Renal pelvis (tissue), 4 donors: Measurements from ENCODE around the gene DCAF6. TPM values are rescaled to one million over a fixed set of nuclear protein-coding genes. Genes with fewer than 3 reads are reported as not detected.
"Not testable (repeated sequence)": the region's sequence is repeated elsewhere in the genome, so short reads cannot be mapped to it uniquely, and the experiment has no call there.

Experiments used
- DNase-seq: peaks from one replicate; pipeline ENCODE4 v3.0.0-alpha.2; 2013
- polyA plus RNA-seq, 3 donors: library from polyadenylated mRNA; unstranded; fragments of 120-200 nt; gene quantifications; one replicate each; pipeline ENCODE4 v1.2.1, GENCODE V29; 2013; ENCODE audit not compliant: insufficient read length in 3 of 3

Gene DCAF6
- polyA plus RNA-seq, 3 donors, result 80.1 to 84.9 (median 80.6) TPM

GRCh38 chr1:168008595-168008994 is 72.1 kb downstream of the DCAF6 start:
- no peak for DNase-seq

GRCh38 chr1:168009322-168009721 is 72.8 kb downstream of the DCAF6 start:
- no peak for DNase-seq

DNA sequence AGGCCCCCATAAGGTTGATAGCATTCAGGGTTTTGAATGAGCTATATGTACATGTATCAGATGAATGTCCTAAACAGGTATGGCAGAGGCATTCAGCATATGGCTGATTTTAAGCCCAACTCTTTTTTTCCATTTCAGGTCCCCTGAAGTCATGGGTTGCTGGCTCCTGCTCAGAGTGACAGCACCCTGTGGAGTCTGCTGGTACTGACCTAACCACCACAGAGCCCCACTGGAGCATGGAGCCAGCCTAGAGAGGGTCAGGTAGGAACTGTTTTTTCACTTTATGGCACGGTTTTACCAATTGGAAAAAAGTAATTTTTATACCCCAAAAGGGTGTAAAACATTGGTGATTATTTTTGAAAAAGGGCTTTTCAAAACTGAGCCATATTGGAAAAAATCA is 82.9 kb downstream of the DCAF6 start:
- no peak for DNase-seq

GRCh38 chr1:168031198-168031597 is 94.7 kb downstream of the DCAF6 start:
- DNase-seq, result no peak

GRCh38 chr1:168031627-168032026 is 95.1 kb downstream of the DCAF6 start:
- no peak for DNase-seq

DNA sequence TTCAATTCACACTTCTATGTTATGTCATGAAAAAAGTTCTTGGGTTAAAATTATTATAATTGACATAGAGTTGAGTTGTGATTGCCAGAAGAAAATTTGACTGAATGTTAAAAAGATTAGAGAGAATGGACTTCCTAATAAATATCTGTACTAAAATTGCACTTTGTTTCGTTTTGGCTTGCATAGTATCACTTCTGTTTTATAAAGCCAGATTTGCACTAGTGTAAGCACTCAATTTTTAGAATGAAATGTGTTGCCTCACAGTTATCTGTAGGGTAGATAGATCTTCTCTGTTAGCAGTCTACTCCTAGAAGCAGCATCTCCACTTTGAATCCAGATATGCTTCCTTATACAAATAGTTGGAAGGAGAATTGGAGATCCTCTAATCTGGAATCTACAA is 95.5 kb downstream of the DCAF6 start:
- no peak for DNase-seq

DNA sequence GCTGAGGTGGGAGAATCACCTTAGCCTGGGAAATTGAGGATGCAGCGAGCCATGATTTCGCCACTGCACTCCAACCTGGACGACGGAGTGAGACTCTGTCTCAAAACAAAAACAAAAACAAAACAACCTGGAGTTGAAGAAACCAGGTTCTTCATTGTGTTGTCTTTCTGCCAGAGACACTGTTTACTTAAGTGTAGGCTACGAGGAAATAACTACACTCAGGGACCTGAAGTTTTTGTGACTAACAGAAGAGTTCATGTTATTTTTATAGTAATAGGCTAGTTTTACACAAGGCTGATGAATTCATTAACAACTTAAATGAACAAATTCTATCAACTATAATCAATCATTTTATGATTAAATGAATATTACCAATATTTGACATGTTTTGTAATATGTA is 98.9 kb downstream of the DCAF6 start:
- no peak for DNase-seq

- DNase-seq, result no peak
Observed at GRCh38 chr1:168042362-168042761, 105.9 kb downstream of the DCAF6 start.

DNA sequence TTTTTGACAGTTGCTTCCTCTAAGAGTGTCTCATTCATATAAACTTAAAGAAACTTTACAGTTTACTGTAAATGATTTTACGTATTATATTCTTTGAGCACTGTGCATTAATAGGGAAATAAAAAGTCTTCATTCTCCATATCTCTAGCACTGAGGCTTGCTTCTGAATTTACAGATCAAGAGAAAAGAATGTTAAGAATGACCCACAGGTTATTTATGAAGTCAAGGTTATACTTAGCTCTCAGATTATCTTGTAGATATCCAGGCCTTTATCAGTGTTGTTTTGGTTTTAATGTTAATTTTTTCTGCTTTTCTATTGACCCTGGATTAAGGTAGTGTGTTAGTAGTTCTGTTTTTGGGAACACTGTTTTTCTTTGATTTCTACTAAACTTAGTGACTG is 108.8 kb downstream of the DCAF6 start:
- DNase-seq, result no peak

GRCh38 chr1:168050307-168050706 is 113.8 kb downstream of the DCAF6 start:
- DNase-seq, result no peak

DNA sequence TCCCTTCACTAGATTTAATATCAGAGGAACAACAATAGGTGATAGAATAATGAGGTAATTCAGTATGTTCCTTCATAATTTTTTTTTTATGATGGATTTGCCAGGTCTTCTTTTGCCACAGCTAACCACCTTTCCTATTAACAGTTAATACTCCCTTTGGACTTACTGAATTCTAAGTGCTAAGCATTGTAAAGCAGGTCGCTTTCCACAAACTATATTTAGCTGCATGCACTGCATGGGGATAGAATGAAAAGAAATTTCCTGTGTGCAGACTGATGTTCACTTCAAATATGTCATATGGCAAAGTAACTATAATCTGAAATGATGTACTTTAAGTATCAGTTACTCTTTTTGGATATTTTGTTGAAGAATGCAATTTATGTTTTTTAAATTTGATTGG is 114.4 kb downstream of the DCAF6 start:
- DNase-seq, result no peak

GRCh38 chr1:168053681-168054080 is 117.2 kb downstream of the DCAF6 start:
- DNase-seq, result no peak

GRCh38 chr1:168054117-168054516 is 117.6 kb downstream of the DCAF6 start:
- no peak for DNase-seq

GRCh38 chr1:168056152-168056551 is 119.7 kb downstream of the DCAF6 start:
- not testable (repeated sequence) for DNase-seq

- no peak for DNase-seq
Observed at GRCh38 chr1:168057355-168057754, 120.9 kb downstream of the DCAF6 start.

DNA sequence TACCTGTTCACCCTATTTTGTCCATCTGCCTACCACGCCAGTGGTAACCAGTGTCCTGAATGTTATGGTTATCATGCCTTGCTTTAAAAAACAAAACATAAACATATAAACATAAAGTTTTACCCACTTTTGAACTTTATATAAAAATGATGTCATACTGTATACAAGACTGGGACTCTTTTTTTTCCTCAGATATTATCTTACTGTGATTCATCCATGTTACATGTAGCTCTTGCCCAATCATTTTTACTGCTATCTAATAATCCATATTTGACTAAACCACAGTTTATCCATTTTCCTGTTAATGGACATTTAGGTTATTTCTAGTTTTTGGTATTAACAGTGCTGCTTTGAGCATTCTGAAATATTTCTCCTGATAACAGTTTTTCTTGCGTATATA is 121.4 kb downstream of the DCAF6 start:
- no peak for DNase-seq

- no peak for DNase-seq
Observed at GRCh38 chr1:168064216-168064615, 127.7 kb downstream of the DCAF6 start.

- DNase-seq, result no peak
Observed at GRCh38 chr1:168065506-168065905, 129.0 kb downstream of the DCAF6 start.

DNA sequence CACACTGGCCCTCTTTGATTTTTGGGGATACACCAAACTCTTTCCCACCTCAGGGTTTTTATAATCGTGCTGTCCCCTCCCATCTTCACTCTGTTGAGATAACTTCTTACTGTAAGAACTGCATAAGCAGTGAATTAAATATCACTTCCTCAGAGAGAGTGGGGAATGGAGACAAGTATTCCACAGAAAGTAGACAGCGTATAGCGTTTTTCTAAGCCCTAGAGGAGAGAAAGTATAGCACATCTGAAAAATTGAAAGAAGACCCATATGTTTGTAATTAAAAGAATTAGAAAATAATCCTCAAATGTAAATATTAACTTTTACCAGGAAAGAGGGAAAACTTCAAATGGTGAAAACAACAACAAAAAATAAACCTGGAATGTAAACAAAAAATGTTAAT is 132.9 kb downstream of the DCAF6 start:
- no peak for DNase-seq

GRCh38 chr1:168079761-168080160 is 143.3 kb downstream of the DCAF6 start:
- no peak for DNase-seq

GRCh38 chr1:168081373-168082007 is 145.0 kb downstream of the DCAF6 start:
- no peak for DNase-seq

DNA sequence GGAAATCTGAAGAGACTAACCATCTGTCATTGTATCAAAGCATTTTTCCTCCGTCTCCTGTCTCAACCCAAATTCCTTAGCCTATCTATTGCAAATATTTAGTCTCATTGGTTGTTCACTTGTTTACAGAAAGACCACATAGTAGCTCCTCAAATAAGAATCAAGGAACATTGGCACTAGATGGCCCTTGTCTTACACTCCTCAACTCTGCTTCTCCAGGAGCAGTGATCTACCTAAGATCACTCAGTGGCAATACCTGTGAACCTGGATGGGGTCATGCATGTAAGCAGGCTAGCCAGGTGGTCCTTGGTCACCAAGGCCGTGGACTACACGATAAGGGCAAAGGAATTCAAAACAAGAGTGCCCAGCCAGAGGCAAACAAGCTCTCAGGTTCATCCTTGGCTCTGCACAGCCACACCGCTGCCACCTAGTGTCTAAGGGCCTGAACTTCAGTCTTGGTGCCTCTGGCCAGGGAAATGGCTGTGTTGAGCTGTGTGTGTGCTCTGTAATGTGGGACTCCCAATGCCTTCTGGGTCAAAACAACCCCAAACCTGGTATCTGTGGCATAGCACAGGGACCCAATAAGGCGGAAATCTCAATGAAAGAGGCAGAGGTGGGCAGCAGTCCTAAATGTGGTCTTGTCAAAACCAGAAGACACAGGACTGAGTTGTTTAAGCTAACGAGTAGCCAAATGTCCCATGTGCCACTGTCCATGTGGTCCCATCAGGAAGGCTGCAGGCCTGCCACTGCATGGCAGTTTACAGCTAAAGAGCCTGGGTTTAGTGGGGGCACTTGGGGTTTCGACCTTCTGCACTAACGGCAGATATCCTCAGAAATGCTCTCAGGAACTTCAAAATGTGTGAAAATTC is 145.8 kb downstream of the DCAF6 start:
- DNase-seq, result peak; percentile 62
